ENCODE measurements around the gene EPX. TPM values are rescaled to one million over a fixed set of nuclear protein-coding genes. Genes with fewer than 3 reads are reported as not detected.

Gene EPX
- total RNA-seq, 4 donors from 2014 or later = not detected

GRCh38 chr17:58174871-58175270, 17.7 kb upstream of the EPX start:
- WGBS, 2 donors (ENCODE audit: low coverage in 1 of 2) = 46 to 56% methylated on average over 3 of the region's 3 CpGs
- no peak for TF ChIP-seq EP300 (IDR thresholded peaks at IDR 0.05)
- TF ChIP-seq, protein P1, sequence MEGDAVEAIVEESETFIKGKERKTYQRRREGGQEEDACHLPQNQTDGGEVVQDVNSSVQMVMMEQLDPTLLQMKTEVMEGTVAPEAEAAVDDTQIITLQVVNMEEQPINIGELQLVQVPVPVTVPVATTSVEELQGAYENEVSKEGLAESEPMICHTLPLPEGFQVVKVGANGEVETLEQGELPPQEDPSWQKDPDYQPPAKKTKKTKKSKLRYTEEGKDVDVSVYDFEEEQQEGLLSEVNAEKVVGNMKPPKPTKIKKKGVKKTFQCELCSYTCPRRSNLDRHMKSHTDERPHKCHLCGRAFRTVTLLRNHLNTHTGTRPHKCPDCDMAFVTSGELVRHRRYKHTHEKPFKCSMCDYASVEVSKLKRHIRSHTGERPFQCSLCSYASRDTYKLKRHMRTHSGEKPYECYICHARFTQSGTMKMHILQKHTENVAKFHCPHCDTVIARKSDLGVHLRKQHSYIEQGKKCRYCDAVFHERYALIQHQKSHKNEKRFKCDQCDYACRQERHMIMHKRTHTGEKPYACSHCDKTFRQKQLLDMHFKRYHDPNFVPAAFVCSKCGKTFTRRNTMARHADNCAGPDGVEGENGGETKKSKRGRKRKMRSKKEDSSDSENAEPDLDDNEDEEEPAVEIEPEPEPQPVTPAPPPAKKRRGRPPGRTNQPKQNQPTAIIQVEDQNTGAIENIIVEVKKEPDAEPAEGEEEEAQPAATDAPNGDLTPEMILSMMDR (IDR thresholded peaks at IDR 0.05) = no peak
- TF ChIP-seq POLR2AphosphoS5 (IDR thresholded peaks at IDR 0.05) = no peak
- no peak for TF ChIP-seq POLR2A (IDR thresholded peaks at IDR 0.05)
- Histone ChIP-seq H3K4me1 (no peaks in the 10 kb centered on the region), H3K27ac (no peak overlapping the region), H3K27me3 (peaks cover 32% of the 10 kb centered on the region), H3K4me3 (no peak overlapping the region), H3K9me3 (no peaks in the 10 kb centered on the region), H3K36me3 (no peaks in the 10 kb centered on the region)
- ATAC-seq = no peak

DNA sequence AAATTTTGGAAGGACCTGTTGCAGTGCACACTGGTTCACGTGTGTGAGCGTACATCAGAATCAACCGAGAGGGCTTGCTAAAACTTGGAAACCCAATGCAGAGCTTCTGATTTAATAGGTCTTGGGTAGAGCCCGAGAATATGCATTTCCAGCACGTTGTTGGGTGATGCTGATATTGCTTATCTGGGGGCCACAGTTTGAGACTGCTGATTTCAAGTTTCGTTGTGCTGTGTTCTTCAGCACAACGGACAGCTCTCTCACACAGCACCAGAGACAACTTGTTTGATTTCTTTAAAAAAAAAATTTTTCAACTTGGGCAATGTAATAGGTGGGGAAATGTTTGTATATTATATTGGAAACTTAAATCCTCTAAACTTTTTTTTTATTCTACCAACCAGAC, 16.3 kb upstream of the EPX start:
- H3K4me3 ChIP-seq = no peak overlapping the region
- TF ChIP-seq EP300 (IDR thresholded peaks at IDR 0.05) (no peak), POLR2A (IDR thresholded peaks at IDR 0.05) (no peak), POLR2AphosphoS5 (IDR thresholded peaks at IDR 0.05) (no peak)
- TF ChIP-seq, protein P1 (IDR thresholded peaks at IDR 0.05) = no peak
- WGBS, 2 donors (ENCODE audit: low coverage in 1 of 2) = 31 to 36% methylated on average over 7 of the region's 7 CpGs
- H3K4me1 ChIP-seq = no peaks in the 10 kb centered on the region
- H3K36me3 ChIP-seq = no peaks in the 10 kb centered on the region
- no peaks in the 10 kb centered on the region for H3K9me3 ChIP-seq
- ATAC-seq = no peak
- H3K27me3 ChIP-seq = peaks cover 25% of the 10 kb centered on the region
- no peak overlapping the region for H3K27ac ChIP-seq

DNA sequence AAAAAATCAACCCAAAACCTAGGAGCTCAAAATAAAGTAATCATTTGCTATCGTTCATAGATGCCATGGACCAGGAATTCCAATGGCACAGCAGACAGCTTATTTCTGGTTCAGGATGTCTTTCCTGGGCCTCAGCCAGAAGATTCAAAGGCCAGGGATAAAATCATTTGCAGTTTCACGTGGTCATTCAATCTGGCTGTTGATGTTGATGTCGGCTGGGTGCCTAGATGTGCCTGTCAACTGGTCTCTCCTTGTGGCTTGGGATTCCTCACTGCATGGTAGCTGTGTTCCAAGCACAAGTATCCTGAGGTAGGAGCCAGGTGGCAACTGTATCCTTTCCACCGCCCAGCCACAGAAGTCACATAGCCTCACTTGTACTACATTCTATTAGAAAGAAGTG, 10.7 kb upstream of the EPX start:
- H3K27ac ChIP-seq = no peak overlapping the region
- no peak for ATAC-seq
- peaks cover 24% of the 10 kb centered on the region for H3K27me3 ChIP-seq
- no peak overlapping the region for H3K4me3 ChIP-seq
- WGBS, 2 donors (ENCODE audit: low coverage in 1 of 2) = 36 to 68% methylated on average over 2 to 4 of the region's 4 CpGs
- TF ChIP-seq POLR2A (IDR thresholded peaks at IDR 0.05) (no peak), EP300 (IDR thresholded peaks at IDR 0.05) (no peak), POLR2AphosphoS5 (IDR thresholded peaks at IDR 0.05) (no peak)
- TF ChIP-seq, protein P1 (IDR thresholded peaks at IDR 0.05) = no peak
- H3K36me3 ChIP-seq = no peaks in the 10 kb centered on the region
- H3K4me1 ChIP-seq = no peaks in the 10 kb centered on the region
- H3K9me3 ChIP-seq = no peaks in the 10 kb centered on the region

GRCh38 chr17:58183514-58183913, 9.0 kb upstream of the EPX start:
- no peak for ATAC-seq
- 60% methylated on average over 1 of the region's 4 CpGs; no CpG with 5 or more reads in 1 of the 2 donors for WGBS, 2 donors (ENCODE audit: low coverage in 1 of 2)
- no peak overlapping the region for H3K27ac ChIP-seq

More at GRCh38 chr17:58183514-58183913, 9.0 kb upstream of the EPX start:
- Histone ChIP-seq H3K27me3 (peaks cover 19% of the 10 kb centered on the region), H3K36me3 (no peaks in the 10 kb centered on the region), H3K4me3 (no peak overlapping the region), H3K4me1 (no peaks in the 10 kb centered on the region), H3K9me3 (no peaks in the 10 kb centered on the region)
- TF ChIP-seq, protein P1 (IDR thresholded peaks at IDR 0.05) = no peak
- TF ChIP-seq POLR2A (IDR thresholded peaks at IDR 0.05) (no peak), POLR2AphosphoS5 (IDR thresholded peaks at IDR 0.05) (no peak), EP300 (IDR thresholded peaks at IDR 0.05) (no peak)

Data from gastroesophageal sphincter (tissue), 4 donors.